MM.1S (cell line): ENCODE measurements around the gene AGBL1.

Experiments
- DNase-seq: peaks from one replicate; pipeline ENCODE4 v3.0.0-alpha.2; 2015
- H2AFZ ChIP-seq: fragments of 300-600 bp; sonication (generic); 2 replicates; pipeline ENCODE4 v1.6.0; 2016; ENCODE audit warnings: antibody characterized with exemption, low read length
- H3F3A ChIP-seq: fragments of 300-600 bp; sonication (generic); 2 replicates; pipeline ENCODE4 v1.6.1; 2016; ENCODE audit warnings: mild to moderate bottlenecking, antibody characterized with exemption, low read length, moderate library complexity, mixed read lengths; ENCODE audit not compliant: insufficient read depth
- H3K27ac ChIP-seq: fragments of 300-600 bp; sonication (generic); 2 replicates; pipeline ENCODE4 v1.5.1; 2016; ENCODE audit warnings: mild to moderate bottlenecking, low read length
- H3K27me3 ChIP-seq: fragments of 300-600 bp; sonication (generic); replicated peaks from 2 replicates; pipeline ENCODE4 v1.6.0; 2016; ENCODE audit warnings: low read length; ENCODE audit not compliant: insufficient read depth
- H3K36me3 ChIP-seq: fragments of 300-600 bp; sonication (generic); replicated peaks from 2 replicates; pipeline ENCODE4 v1.6.1; 2016; ENCODE audit warnings: mild to moderate bottlenecking, low read length, mixed read lengths; ENCODE audit not compliant: insufficient read depth
- H3K4me1 ChIP-seq: fragments of 300-600 bp; sonication (generic); 2 replicates; pipeline ENCODE4 v1.6.1; 2016; ENCODE audit warnings: low read length, mixed read lengths
- H3K4me2 ChIP-seq: fragments of 300-600 bp; sonication (generic); 2 replicates; pipeline ENCODE4 v1.6.0; 2016; ENCODE audit warnings: low read depth, low read length
- H3K4me3 ChIP-seq: fragments of 300-600 bp; sonication (generic); 2 replicates; pipeline ENCODE4 v1.5.1; 2016; ENCODE audit warnings: low read length, mixed read lengths
- H3K79me2 ChIP-seq: fragments of 300-600 bp; sonication (generic); 2 replicates; pipeline ENCODE4 v1.6.1; 2016; ENCODE audit warnings: mixed run types, low read length, mixed read lengths
- H3K9ac ChIP-seq: fragments of 300-600 bp; sonication (generic); 2 replicates; pipeline ENCODE4 v1.6.1; 2016; ENCODE audit warnings: low read length, mixed read lengths
- H3K9me2 ChIP-seq: fragments of 300-600 bp; sonication (generic); replicated peaks from 2 replicates; pipeline ENCODE4 v1.6.1; 2016; ENCODE audit warnings: mild to moderate bottlenecking, low read length, mixed read lengths; ENCODE audit not compliant: insufficient read depth
- H3K9me3 ChIP-seq: fragments of 300-600 bp; sonication (generic); replicated peaks from 2 replicates; pipeline ENCODE4 v1.6.1; 2016; ENCODE audit warnings: mild to moderate bottlenecking, low read length, mixed read lengths; ENCODE audit not compliant: insufficient read depth
- H4K20me1 ChIP-seq: fragments of 300-600 bp; sonication (generic); 2 replicates; pipeline ENCODE4 v1.6.1; 2016; ENCODE audit warnings: mild to moderate bottlenecking, low read length, moderate library complexity, mixed read lengths; ENCODE audit not compliant: insufficient read depth
- CTCF ChIP-seq: fragments of 300-600 bp; sonication (generic); IDR thresholded peaks from 2 replicates; pipeline ENCODE4 v1.5.1; 2016; ENCODE audit warnings: antibody characterized with exemption, low read length, mixed read lengths
- EZH2 ChIP-seq: fragments of 300-600 bp; sonication (generic); optimal IDR thresholded peaks from 2 replicates; pipeline ENCODE3; 2017; ENCODE audit warnings: low read depth, mild to moderate bottlenecking, antibody characterized with exemption, low read length, mixed read lengths
- EZH2phosphoT487 ChIP-seq: fragments of 300-600 bp; sonication (generic); IDR thresholded peaks from 2 replicates; pipeline ENCODE4 v1.6.1; 2018; ENCODE audit warnings: antibody characterized with exemption, low read length

Gene AGBL1

GRCh38 chr15:86611417-86612040 is 531.9 kb downstream of the AGBL1 start:
- H4K20me1 ChIP-seq, result no peaks in the 10 kb centered on the region
- H3K4me1 ChIP-seq, result 0 out of 2 replicates have a peak, but pooled peaks cover 3% of the 10 kb centered on the region
- no peaks in the 10 kb centered on the region for H3K36me3 ChIP-seq
- no peaks in the 10 kb centered on the region for H3K79me2 ChIP-seq
- no peaks in the 10 kb centered on the region for H3K9me2 ChIP-seq
- H3K9me3 ChIP-seq, result no peaks in the 10 kb centered on the region
- DNase-seq, result peak; percentile 41
- TF ChIP-seq CTCF (no peak), EZH2 (no peak), EZH2phosphoT487 (no peak)
- H3K9ac ChIP-seq, result no peak overlapping the region
- H3K27ac ChIP-seq, result no peak overlapping the region
- H2AFZ ChIP-seq, result no peak overlapping the region
- H3K4me2 ChIP-seq, result no peak overlapping the region
- no peak overlapping the region for H3K4me3 ChIP-seq
- H3K27me3 ChIP-seq, result no peaks in the 10 kb centered on the region
- H3F3A ChIP-seq, result no peaks in the 10 kb centered on the region

GRCh38 chr15:86615411-86615810 is 535.7 kb downstream of the AGBL1 start:
- Histone ChIP-seq H3K9ac (no peak overlapping the region), H2AFZ (no peak overlapping the region), H3F3A (no peaks in the 10 kb centered on the region), H3K79me2 (no peaks in the 10 kb centered on the region), H3K36me3 (no peaks in the 10 kb centered on the region), H3K27ac (no peak overlapping the region), H3K9me2 (no peaks in the 10 kb centered on the region), H3K4me2 (no peak overlapping the region), H3K4me3 (no peak overlapping the region), H3K4me1 (0 out of 2 replicates have a peak, but pooled peaks cover 3% of the 10 kb centered on the region), H3K9me3 (no peaks in the 10 kb centered on the region), H3K27me3 (no peaks in the 10 kb centered on the region), H4K20me1 (no peaks in the 10 kb centered on the region)
- no peak for DNase-seq
- TF ChIP-seq EZH2 (no peak), EZH2phosphoT487 (no peak), CTCF (no peak)

GRCh38 chr15:86615816-86616215 is 536.1 kb downstream of the AGBL1 start:
- no peaks in the 10 kb centered on the region for H4K20me1 ChIP-seq
- H3K4me1 ChIP-seq, result 0 out of 2 replicates have a peak, but pooled peaks cover 3% of the 10 kb centered on the region
- no peak overlapping the region for H2AFZ ChIP-seq
- H3K4me3 ChIP-seq, result no peak overlapping the region
- no peaks in the 10 kb centered on the region for H3K27me3 ChIP-seq
- H3K4me2 ChIP-seq, result no peak overlapping the region
- H3F3A ChIP-seq, result no peaks in the 10 kb centered on the region
- H3K9me3 ChIP-seq, result no peaks in the 10 kb centered on the region
- TF ChIP-seq EZH2phosphoT487 (no peak), CTCF (no peak), EZH2 (no peak)
- no peak overlapping the region for H3K27ac ChIP-seq
- H3K9me2 ChIP-seq, result no peaks in the 10 kb centered on the region
- no peak for DNase-seq
- H3K79me2 ChIP-seq, result no peaks in the 10 kb centered on the region
- H3K36me3 ChIP-seq, result no peaks in the 10 kb centered on the region
- no peak overlapping the region for H3K9ac ChIP-seq
